Smooth muscle cell (in vitro differentiated cells): Measurements from ENCODE around the gene CTIF. TPM values are rescaled to one million over a fixed set of nuclear protein-coding genes. Genes with fewer than 3 reads are reported as not detected.

ENCODE experiments used
- DNase-seq: peaks from one replicate; lab custom pipeline; 2025; ENCODE audit not compliant: unreplicated experiment; lab: John Stamatoyannopoulos, UW
- H2AFZ ChIP-seq: fragments of 200-600 bp; sonication (generic); 2 replicates; pipeline ENCODE4 v1.6.0; 2016; ENCODE audit warnings: antibody characterized with exemption, low read depth, mild to moderate bottlenecking
- H3F3A ChIP-seq: fragments of 200-600 bp; sonication (generic); 2 replicates; pipeline ENCODE4 v1.6.0; 2017; ENCODE audit warnings: antibody characterized with exemption, low read depth
- H3K27ac ChIP-seq: fragments of 200-600 bp; sonication (generic); 2 replicates; pipeline ENCODE4 v1.5.1; 2016; ENCODE audit warnings: low read depth, mild to moderate bottlenecking
- H3K27me3 ChIP-seq: fragments of 200-600 bp; sonication (generic); 2 replicates; pipeline ENCODE4 v1.6.1; 2016; ENCODE audit warnings: low read depth, mild to moderate bottlenecking
- H3K36me3 ChIP-seq: fragments of 200-600 bp; sonication (generic); 2 replicates; pipeline ENCODE4 v1.5.1; 2016; ENCODE audit warnings: low read depth
- H3K4me1 ChIP-seq: fragments of 200-600 bp; sonication (generic); 2 replicates; pipeline ENCODE4 v1.5.1; 2016; ENCODE audit warnings: low read depth
- H3K4me2 ChIP-seq: fragments of 200-600 bp; sonication (generic); 2 replicates; pipeline ENCODE4 v1.6.0; 2016; ENCODE audit warnings: mild to moderate bottlenecking
- H3K4me3 ChIP-seq: fragments of 200-600 bp; sonication (generic); 2 replicates; pipeline ENCODE4 v1.5.1; 2016; ENCODE audit warnings: mild to moderate bottlenecking
- H3K79me2 ChIP-seq: fragments of 200-600 bp; sonication (generic); 2 replicates; pipeline ENCODE4 v1.6.0; 2016; ENCODE audit warnings: low read depth, mild to moderate bottlenecking
- H3K9ac ChIP-seq: fragments of 200-600 bp; sonication (generic); 2 replicates; pipeline ENCODE4 v1.6.0; 2016; ENCODE audit warnings: low read depth
- H3K9me3 ChIP-seq: fragments of 200-600 bp; sonication (generic); replicated peaks from 2 replicates; pipeline ENCODE4 v1.5.1; 2016; ENCODE audit warnings: low read depth
- H4K20me1 ChIP-seq: fragments of 200-600 bp; sonication (generic); 2 replicates; pipeline ENCODE4 v1.6.0; 2016; ENCODE audit warnings: low read depth
- CTCF ChIP-seq: fragments of 200-600 bp; sonication (generic); IDR thresholded peaks from 2 replicates; pipeline ENCODE4 v1.5.1; 2017; ENCODE audit warnings: borderline replicate concordance, mild to moderate bottlenecking, antibody characterized with exemption; ENCODE audit not compliant: insufficient read depth, poor library complexity, severe bottlenecking
- WGBS: methylation state at CpG from one replicate; pipeline ENCODE4 v1.1.7; 2016; ENCODE audit warnings: low lambda C conversion rate; 5-methylcytosine and 5-hydroxymethylcytosine counted together
- polyA plus RNA-seq: library from polyadenylated mRNA; unstranded; fragments of >200 nt; fragmentation: Nextera tagmentation; extraction: Ambion mirVana; gene quantifications from 2 replicates; pipeline ENCODE4 v1.2.1, GENCODE V29; 2016
- total RNA-seq: library from RNA; depleted of rRNA; stranded (reverse); fragments of >200 nt; gene quantifications from 2 replicates; pipeline ENCODE4 v1.2.3, GENCODE V29; 2014

The CTIF gene
- total and polyA plus RNA-seq, 2 experiments from 2014 or later: 22.2 to 25.3 TPM

DNA sequence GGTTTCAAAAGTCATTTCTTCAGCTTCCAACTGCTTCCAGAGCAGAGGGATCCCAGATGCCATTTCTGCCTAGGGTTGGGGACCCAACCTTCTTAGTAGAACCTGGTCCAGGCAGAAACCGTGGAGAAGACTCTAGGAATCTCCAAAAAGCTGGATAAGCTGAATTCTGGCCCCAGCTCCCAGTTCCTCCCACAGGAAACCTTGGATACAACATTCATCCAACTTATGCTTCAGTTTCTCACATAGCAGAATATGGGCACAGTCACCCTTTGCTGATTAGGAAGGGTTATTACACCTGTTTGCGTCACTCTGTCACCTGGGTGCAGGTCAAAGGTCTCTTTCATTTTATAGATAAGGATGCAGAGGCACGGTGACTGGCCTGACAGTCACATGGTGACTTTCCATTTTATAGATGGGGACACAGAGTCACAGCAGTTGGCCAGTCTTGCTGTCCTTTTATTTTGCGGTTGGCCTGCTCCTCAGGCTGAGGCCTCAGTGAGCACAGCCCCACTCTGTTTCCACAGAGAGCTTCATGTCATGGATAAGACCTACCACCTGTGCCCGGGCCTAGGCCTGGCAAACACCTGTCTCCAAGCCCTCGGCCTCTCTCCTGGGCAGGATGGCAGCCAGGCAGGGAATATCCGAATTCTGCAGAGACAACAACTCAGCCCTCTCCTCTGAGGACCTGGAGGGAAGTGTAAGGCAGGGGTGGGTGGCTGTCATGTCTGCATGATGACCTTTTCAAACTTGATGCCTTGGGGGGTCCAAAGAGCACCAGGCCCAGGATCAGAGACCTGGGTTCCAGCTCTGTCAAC lies 263.1 kb downstream of the CTIF start:
- Histone ChIP-seq H3K9ac (peak overlapping the region; percentile 69), H3K79me2 (peaks cover 3% of the 10 kb centered on the region), H3F3A (peaks cover 12% of the 10 kb centered on the region), H4K20me1 (no peaks in the 10 kb centered on the region), H3K4me2 (peak overlapping the region; percentile 63), H3K4me1 (no peaks in the 10 kb centered on the region), H3K9me3 (no peaks in the 10 kb centered on the region), H3K4me3 (no peak overlapping the region), H3K27me3 (no peaks in the 10 kb centered on the region), H3K36me3 (no peaks in the 10 kb centered on the region), H3K27ac (peak overlapping the region; percentile 94), H2AFZ (no peak overlapping the region)
- TF ChIP-seq CTCF: no peak
- no peak for DNase-seq
- WGBS: 92% methylated on average over 7 of the region's 7 CpGs

- H3F3A ChIP-seq: peaks cover 16% of the 10 kb centered on the region
- H3K79me2 ChIP-seq: peaks cover 3% of the 10 kb centered on the region
- H3K36me3 ChIP-seq: no peaks in the 10 kb centered on the region
- peak overlapping the region; percentile 94 for H3K27ac ChIP-seq
- H3K27me3 ChIP-seq: no peaks in the 10 kb centered on the region
- no peak overlapping the region for H3K4me3 ChIP-seq
- H3K9me3 ChIP-seq: no peaks in the 10 kb centered on the region
- no peaks in the 10 kb centered on the region for H4K20me1 ChIP-seq
- TF ChIP-seq CTCF: no peak
- WGBS: 82% methylated on average over 11 of the region's 11 CpGs
- DNase-seq: no peak
- H3K9ac ChIP-seq: no peak overlapping the region
- no peak overlapping the region for H3K4me2 ChIP-seq
- no peak overlapping the region for H2AFZ ChIP-seq
- H3K4me1 ChIP-seq: peaks cover 4% of the 10 kb centered on the region
Observed at GRCh38 chr18:48802543-48803290, 263.9 kb downstream of the CTIF start.

GRCh38 chr18:48803518-48803917 lies 264.7 kb downstream of the CTIF start:
- Histone ChIP-seq H3K9ac (no peak overlapping the region), H3K4me1 (peaks cover 4% of the 10 kb centered on the region), H2AFZ (no peak overlapping the region), H3K36me3 (no peaks in the 10 kb centered on the region), H4K20me1 (no peaks in the 10 kb centered on the region), H3K4me2 (no peak overlapping the region), H3F3A (peaks cover 16% of the 10 kb centered on the region), H3K4me3 (no peak overlapping the region), H3K9me3 (no peaks in the 10 kb centered on the region), H3K79me2 (peaks cover 3% of the 10 kb centered on the region), H3K27me3 (no peaks in the 10 kb centered on the region), H3K27ac (no peak overlapping the region)
- no peak for TF ChIP-seq CTCF
- WGBS: 100% methylated on average over 3 of the region's 3 CpGs
- no peak for DNase-seq
